SU-DHL-6 (cell line): ENCODE results near the gene PCMT1.
"Not testable (repeated sequence)": the region's sequence is repeated elsewhere in the genome, so short reads cannot be mapped to it uniquely, and the experiment has no call there.

Experiments used
- H2AFZ ChIP-seq: fragments of 200-600 bp; sonication (generic); 2 replicates; pipeline ENCODE4 v1.6.1; 2014; ENCODE audit warnings: low read depth, mild to moderate bottlenecking, moderate library complexity, mixed read lengths, antibody characterized with exemption, low read length; ENCODE audit not compliant: severe bottlenecking
- H3F3A ChIP-seq: fragments of 200-600 bp; shearing (Covaris generic); 2 replicates; pipeline ENCODE4 v1.6.0; 2016; ENCODE audit warnings: antibody characterized with exemption, mild to moderate bottlenecking; ENCODE audit not compliant: insufficient read depth
- H3K27ac ChIP-seq: fragments of 200-600 bp; sonication (generic); 2 replicates; pipeline ENCODE4 v1.5.1; 2016; ENCODE audit warnings: low read depth, mild to moderate bottlenecking, low read length, moderate library complexity, mixed read lengths
- H3K27me3 ChIP-seq: fragments of 200-600 bp; sonication (generic), shearing (Covaris generic); 2 replicates; pipeline ENCODE4 v1.6.0; 2014; ENCODE audit warnings: mild to moderate bottlenecking, low read length
- H3K36me3 ChIP-seq: fragments of 200-600 bp; sonication (generic); 2 replicates; pipeline ENCODE4 v1.6.1; 2014; ENCODE audit warnings: mild to moderate bottlenecking, low read length, mixed read lengths
- H3K4me2 ChIP-seq: fragments of 300-600, 200-600 bp; shearing (Covaris generic), sonication (generic); 2 replicates; pipeline ENCODE4 v1.6.0; 2014; ENCODE audit warnings: low read length, low read depth, mild to moderate bottlenecking; ENCODE audit not compliant: poor library complexity, severe bottlenecking
- H3K4me3 ChIP-seq: fragments of 200-600 bp; sonication (generic); 2 replicates; pipeline ENCODE4 v1.5.1; 2014; ENCODE audit warnings: antibody characterized with exemption, low read length, mild to moderate bottlenecking, mixed read lengths; ENCODE audit not compliant: insufficient read depth, poor library complexity, severe bottlenecking
- H3K79me2 ChIP-seq: fragments of 200-600 bp; sonication (generic); 2 replicates; pipeline ENCODE4 v1.6.1; 2014; ENCODE audit warnings: mild to moderate bottlenecking, low read length, moderate library complexity; ENCODE audit not compliant: insufficient read depth
- H3K9ac ChIP-seq: fragments of 200-600 bp; sonication (generic); 2 replicates; pipeline ENCODE4 v1.7.0; 2014; ENCODE audit warnings: mild to moderate bottlenecking, low read length
- H3K9me2 ChIP-seq: fragments of 200-600 bp; sonication (generic); replicated peaks from 2 replicates; pipeline ENCODE4 v1.6.1; 2014; ENCODE audit warnings: low read length; ENCODE audit not compliant: insufficient read depth
- H3K9me3 ChIP-seq: fragments of 200-600 bp; sonication (generic); 2 replicates; pipeline ENCODE4 v1.6.1; 2014; ENCODE audit warnings: low read length, mixed read lengths; ENCODE audit not compliant: insufficient read depth
- H4K20me1 ChIP-seq: fragments of 200-600 bp; sonication (generic); 2 replicates; pipeline ENCODE4 v1.6.1; 2014; ENCODE audit warnings: low read depth, mild to moderate bottlenecking, antibody characterized with exemption, low read length, moderate library complexity, mixed read lengths
- EZH2phosphoT487 ChIP-seq: fragments of 200-600 bp; sonication (generic), shearing (Covaris generic); conservative IDR thresholded peaks from 2 replicates; pipeline ENCODE4 v1.6.1; 2018; ENCODE audit warnings: mild to moderate bottlenecking, antibody characterized with exemption, low read length, moderate library complexity, mixed read lengths
- TF ChIP-seq, protein P1 (sequence below): fragments of 200-600 bp; sonication (generic); IDR thresholded peaks from one replicate; pipeline ENCODE4 v1.5.1; 2017; ENCODE audit warnings: antibody characterized with exemption, mild to moderate bottlenecking, low read length, moderate library complexity; ENCODE audit not compliant: insufficient read depth, poor library complexity, severe bottlenecking

PCMT1 gene

DNA sequence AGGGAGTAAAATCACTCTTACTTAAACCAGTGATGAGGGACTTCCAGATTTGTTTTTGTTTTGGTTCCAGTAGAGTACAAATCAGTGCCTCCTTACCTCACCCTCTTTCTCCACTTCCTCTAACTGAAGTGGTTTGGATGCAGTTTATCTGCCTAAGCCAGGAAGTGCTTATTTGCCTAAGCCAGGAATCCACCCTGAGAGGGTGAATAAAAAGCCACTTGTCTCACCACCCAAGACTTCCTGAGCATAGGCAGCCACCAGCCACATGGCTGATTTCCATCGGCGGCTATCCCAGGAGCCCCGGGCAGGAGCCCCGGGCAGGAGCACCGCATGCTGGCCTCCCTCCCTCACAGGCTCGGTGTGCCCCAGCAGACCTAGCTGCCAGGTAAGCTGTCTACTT, 102.6 kb downstream of the PCMT1 start:
- no peaks in the 10 kb centered on the region for H3K9me2 ChIP-seq

GRCh38 chr6:149852881-149853280, 103.3 kb downstream of the PCMT1 start:
- Histone ChIP-seq H3K27ac (no peak overlapping the region), H3K9me3 (no peaks in the 10 kb centered on the region), H3K9me2 (no peaks in the 10 kb centered on the region), H3F3A (no peaks in the 10 kb centered on the region), H3K4me3 (no peak overlapping the region), H3K36me3 (no peaks in the 10 kb centered on the region), H3K4me2 (no peak overlapping the region), H4K20me1 (no peaks in the 10 kb centered on the region), H2AFZ (no peak overlapping the region), H3K9ac (no peak overlapping the region), H3K79me2 (no peaks in the 10 kb centered on the region), H3K27me3 (no peaks in the 10 kb centered on the region)
- TF ChIP-seq EZH2phosphoT487: no peak
- TF ChIP-seq, protein P1, sequence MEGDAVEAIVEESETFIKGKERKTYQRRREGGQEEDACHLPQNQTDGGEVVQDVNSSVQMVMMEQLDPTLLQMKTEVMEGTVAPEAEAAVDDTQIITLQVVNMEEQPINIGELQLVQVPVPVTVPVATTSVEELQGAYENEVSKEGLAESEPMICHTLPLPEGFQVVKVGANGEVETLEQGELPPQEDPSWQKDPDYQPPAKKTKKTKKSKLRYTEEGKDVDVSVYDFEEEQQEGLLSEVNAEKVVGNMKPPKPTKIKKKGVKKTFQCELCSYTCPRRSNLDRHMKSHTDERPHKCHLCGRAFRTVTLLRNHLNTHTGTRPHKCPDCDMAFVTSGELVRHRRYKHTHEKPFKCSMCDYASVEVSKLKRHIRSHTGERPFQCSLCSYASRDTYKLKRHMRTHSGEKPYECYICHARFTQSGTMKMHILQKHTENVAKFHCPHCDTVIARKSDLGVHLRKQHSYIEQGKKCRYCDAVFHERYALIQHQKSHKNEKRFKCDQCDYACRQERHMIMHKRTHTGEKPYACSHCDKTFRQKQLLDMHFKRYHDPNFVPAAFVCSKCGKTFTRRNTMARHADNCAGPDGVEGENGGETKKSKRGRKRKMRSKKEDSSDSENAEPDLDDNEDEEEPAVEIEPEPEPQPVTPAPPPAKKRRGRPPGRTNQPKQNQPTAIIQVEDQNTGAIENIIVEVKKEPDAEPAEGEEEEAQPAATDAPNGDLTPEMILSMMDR: no peak

More for the DNA sequence above, 102.6 kb downstream of the PCMT1 start:
- H3F3A ChIP-seq: no peaks in the 10 kb centered on the region
- H4K20me1 ChIP-seq: no peaks in the 10 kb centered on the region
- no peak for TF ChIP-seq EZH2phosphoT487
- TF ChIP-seq, protein P1: no peak
- no peaks in the 10 kb centered on the region for H3K36me3 ChIP-seq
- H3K9me3 ChIP-seq: no peaks in the 10 kb centered on the region
- no peak overlapping the region for H3K9ac ChIP-seq
- no peaks in the 10 kb centered on the region for H3K27me3 ChIP-seq
- no peak overlapping the region for H3K4me2 ChIP-seq
- H3K79me2 ChIP-seq: no peaks in the 10 kb centered on the region
- no peak overlapping the region for H3K27ac ChIP-seq
- H3K4me3 ChIP-seq: no peak overlapping the region
- H2AFZ ChIP-seq: no peak overlapping the region

- H3K36me3 ChIP-seq, H3K79me2 ChIP-seq, H3K9me2 ChIP-seq, H3K9me3 ChIP-seq, H3K9ac ChIP-seq, H3K27ac ChIP-seq, H3K27me3 ChIP-seq, H3K4me3 ChIP-seq, H3K4me2 ChIP-seq, H2AFZ ChIP-seq, H4K20me1 ChIP-seq, H3F3A ChIP-seq: not testable (repeated sequence)
Observed at GRCh38 chr6:149854017-149854416, 104.5 kb downstream of the PCMT1 start.

GRCh38 chr6:149854532-149854931, 105.0 kb downstream of the PCMT1 start:
- Histone ChIP-seq H3K4me3 (no peak overlapping the region), H3F3A (no peaks in the 10 kb centered on the region), H3K9ac (no peak overlapping the region), H3K9me2 (no peaks in the 10 kb centered on the region), H4K20me1 (no peaks in the 10 kb centered on the region), H3K27ac (no peak overlapping the region), H3K4me2 (no peak overlapping the region), H3K27me3 (no peaks in the 10 kb centered on the region), H3K79me2 (no peaks in the 10 kb centered on the region), H2AFZ (no peak overlapping the region), H3K36me3 (no peaks in the 10 kb centered on the region), H3K9me3 (no peaks in the 10 kb centered on the region)
- TF ChIP-seq, protein P1: no peak
- TF ChIP-seq EZH2phosphoT487: no peak
